ENCODE results near the gene MYRF. TPM values are rescaled to one million over a fixed set of nuclear protein-coding genes. Genes with fewer than 3 reads are reported as not detected.

Gene MYRF
- total and polyA plus RNA-seq, 2 of the 13 experiments (the other 11 are each of a cell fraction or from before 2014, with no cell fraction given): 10.2 to 25.9 TPM

DNA sequence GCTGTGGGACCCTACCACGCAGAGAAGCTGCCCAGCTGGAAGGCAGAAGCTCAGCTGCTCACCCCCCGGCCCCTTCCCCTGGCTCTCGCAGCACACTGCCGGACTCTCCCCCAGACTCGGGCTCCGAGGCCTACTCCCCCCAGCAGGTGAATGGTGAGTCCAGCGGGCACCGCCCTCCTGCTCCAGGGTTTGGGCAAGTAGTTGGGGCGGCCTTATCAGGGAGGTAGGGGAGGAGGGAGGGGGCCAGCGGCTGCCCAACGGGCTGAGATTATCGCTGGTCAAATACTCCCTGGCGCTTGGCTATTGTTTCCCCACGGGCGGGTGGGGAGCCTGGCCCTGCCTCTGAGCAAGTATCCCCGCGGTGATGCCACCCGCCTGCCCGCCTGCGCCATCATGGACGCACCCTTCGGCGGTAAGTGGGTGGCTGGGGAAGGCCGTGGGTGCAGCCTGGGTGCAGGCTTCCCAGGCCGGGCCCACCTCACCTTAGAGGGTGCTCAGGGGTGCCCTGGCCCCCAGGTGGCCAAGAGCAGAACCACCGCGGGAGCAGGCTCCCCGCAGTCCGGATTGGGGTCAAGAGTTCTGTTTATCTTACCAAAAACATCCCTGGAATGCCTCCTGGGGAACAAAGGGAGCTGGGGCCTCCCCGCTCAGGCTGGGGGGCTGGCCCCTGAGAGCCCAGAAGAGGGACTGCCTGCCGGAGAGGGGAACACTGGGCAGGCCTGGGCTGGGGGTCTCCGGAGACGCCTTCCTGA, 16.9 kb downstream of the MYRF start (continued):
- TF ChIP-seq, protein P1, sequence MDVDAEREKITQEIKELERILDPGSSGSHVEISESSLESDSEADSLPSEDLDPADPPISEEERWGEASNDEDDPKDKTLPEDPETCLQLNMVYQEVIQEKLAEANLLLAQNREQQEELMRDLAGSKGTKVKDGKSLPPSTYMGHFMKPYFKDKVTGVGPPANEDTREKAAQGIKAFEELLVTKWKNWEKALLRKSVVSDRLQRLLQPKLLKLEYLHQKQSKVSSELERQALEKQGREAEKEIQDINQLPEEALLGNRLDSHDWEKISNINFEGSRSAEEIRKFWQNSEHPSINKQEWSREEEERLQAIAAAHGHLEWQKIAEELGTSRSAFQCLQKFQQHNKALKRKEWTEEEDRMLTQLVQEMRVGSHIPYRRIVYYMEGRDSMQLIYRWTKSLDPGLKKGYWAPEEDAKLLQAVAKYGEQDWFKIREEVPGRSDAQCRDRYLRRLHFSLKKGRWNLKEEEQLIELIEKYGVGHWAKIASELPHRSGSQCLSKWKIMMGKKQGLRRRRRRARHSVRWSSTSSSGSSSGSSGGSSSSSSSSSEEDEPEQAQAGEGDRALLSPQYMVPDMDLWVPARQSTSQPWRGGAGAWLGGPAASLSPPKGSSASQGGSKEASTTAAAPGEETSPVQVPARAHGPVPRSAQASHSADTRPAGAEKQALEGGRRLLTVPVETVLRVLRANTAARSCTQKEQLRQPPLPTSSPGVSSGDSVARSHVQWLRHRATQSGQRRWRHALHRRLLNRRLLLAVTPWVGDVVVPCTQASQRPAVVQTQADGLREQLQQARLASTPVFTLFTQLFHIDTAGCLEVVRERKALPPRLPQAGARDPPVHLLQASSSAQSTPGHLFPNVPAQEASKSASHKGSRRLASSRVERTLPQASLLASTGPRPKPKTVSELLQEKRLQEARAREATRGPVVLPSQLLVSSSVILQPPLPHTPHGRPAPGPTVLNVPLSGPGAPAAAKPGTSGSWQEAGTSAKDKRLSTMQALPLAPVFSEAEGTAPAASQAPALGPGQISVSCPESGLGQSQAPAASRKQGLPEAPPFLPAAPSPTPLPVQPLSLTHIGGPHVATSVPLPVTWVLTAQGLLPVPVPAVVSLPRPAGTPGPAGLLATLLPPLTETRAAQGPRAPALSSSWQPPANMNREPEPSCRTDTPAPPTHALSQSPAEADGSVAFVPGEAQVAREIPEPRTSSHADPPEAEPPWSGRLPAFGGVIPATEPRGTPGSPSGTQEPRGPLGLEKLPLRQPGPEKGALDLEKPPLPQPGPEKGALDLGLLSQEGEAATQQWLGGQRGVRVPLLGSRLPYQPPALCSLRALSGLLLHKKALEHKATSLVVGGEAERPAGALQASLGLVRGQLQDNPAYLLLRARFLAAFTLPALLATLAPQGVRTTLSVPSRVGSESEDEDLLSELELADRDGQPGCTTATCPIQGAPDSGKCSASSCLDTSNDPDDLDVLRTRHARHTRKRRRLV (CRISPR knock-in tag; IDR thresholded peaks at IDR 0.05): no peak; the same call in 1 of the 2 replicates
- TF ChIP-seq ADNP (CRISPR knock-in tag; IDR thresholded peaks at IDR 0.05) (no peak), ARNT (IDR thresholded peaks at IDR 0.05) (no peak), NR2F2 (IDR thresholded peaks at IDR 0.05; ENCODE audit: borderline replicate concordance, low read depth) (peak; percentile 80; the same call in 1 of the 2 replicates), ZNF251 (CRISPR knock-in tag; IDR thresholded peaks at IDR 0.05) (no peak), ZNF282 (IDR thresholded peaks at IDR 0.05; ENCODE audit: partially characterized antibody) (no peak), PHF21A (CRISPR knock-in tag; IDR thresholded peaks at IDR 0.05) (peak; percentile 93), CEBPG (CRISPR knock-in tag; IDR thresholded peaks at IDR 0.05) (no peak), ZFP36L2 (CRISPR knock-in tag; IDR thresholded peaks at IDR 0.05) (no peak)
- TF ChIP-seq, protein P2, sequence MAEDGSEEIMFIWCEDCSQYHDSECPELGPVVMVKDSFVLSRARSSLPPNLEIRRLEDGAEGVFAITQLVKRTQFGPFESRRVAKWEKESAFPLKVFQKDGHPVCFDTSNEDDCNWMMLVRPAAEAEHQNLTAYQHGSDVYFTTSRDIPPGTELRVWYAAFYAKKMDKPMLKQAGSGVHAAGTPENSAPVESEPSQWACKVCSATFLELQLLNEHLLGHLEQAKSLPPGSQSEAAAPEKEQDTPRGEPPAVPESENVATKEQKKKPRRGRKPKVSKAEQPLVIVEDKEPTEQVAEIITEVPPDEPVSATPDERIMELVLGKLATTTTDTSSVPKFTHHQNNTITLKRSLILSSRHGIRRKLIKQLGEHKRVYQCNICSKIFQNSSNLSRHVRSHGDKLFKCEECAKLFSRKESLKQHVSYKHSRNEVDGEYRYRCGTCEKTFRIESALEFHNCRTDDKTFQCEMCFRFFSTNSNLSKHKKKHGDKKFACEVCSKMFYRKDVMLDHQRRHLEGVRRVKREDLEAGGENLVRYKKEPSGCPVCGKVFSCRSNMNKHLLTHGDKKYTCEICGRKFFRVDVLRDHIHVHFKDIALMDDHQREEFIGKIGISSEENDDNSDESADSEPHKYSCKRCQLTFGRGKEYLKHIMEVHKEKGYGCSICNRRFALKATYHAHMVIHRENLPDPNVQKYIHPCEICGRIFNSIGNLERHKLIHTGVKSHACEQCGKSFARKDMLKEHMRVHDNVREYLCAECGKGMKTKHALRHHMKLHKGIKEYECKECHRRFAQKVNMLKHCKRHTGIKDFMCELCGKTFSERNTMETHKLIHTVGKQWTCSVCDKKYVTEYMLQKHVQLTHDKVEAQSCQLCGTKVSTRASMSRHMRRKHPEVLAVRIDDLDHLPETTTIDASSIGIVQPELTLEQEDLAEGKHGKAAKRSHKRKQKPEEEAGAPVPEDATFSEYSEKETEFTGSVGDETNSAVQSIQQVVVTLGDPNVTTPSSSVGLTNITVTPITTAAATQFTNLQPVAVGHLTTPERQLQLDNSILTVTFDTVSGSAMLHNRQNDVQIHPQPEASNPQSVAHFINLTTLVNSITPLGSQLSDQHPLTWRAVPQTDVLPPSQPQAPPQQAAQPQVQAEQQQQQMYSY (CRISPR knock-in tag; IDR thresholded peaks at IDR 0.05): no peak; the same call in 1 of the 2 replicates
- TF ChIP-seq, protein P3, sequence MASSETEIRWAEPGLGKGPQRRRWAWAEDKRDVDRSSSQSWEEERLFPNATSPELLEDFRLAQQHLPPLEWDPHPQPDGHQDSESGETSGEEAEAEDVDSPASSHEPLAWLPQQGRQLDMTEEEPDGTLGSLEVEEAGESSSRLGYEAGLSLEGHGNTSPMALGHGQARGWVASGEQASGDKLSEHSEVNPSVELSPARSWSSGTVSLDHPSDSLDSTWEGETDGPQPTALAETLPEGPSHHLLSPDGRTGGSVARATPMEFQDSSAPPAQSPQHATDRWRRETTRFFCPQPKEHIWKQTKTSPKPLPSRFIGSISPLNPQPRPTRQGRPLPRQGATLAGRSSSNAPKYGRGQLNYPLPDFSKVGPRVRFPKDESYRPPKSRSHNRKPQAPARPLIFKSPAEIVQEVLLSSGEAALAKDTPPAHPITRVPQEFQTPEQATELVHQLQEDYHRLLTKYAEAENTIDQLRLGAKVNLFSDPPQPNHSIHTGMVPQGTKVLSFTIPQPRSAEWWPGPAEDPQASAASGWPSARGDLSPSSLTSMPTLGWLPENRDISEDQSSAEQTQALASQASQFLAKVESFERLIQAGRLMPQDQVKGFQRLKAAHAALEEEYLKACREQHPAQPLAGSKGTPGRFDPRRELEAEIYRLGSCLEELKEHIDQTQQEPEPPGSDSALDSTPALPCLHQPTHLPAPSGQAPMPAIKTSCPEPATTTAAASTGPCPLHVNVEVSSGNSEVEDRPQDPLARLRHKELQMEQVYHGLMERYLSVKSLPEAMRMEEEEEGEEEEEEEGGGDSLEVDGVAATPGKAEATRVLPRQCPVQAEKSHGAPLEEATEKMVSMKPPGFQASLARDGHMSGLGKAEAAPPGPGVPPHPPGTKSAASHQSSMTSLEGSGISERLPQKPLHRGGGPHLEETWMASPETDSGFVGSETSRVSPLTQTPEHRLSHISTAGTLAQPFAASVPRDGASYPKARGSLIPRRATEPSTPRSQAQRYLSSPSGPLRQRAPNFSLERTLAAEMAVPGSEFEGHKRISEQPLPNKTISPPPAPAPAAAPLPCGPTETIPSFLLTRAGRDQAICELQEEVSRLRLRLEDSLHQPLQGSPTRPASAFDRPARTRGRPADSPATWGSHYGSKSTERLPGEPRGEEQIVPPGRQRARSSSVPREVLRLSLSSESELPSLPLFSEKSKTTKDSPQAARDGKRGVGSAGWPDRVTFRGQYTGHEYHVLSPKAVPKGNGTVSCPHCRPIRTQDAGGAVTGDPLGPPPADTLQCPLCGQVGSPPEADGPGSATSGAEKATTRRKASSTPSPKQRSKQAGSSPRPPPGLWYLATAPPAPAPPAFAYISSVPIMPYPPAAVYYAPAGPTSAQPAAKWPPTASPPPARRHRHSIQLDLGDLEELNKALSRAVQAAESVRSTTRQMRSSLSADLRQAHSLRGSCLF (CRISPR knock-in tag; IDR thresholded peaks at IDR 0.05; ENCODE audit: borderline replicate concordance): no peak
- TF ChIP-seq, protein P4, sequence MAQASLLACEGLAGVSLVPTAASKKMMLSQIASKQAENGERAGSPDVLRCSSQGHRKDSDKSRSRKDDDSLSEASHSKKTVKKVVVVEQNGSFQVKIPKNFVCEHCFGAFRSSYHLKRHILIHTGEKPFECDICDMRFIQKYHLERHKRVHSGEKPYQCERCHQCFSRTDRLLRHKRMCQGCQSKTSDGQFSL (CRISPR knock-in tag; IDR thresholded peaks at IDR 0.05): no peak
- TF ChIP-seq, protein P5, sequence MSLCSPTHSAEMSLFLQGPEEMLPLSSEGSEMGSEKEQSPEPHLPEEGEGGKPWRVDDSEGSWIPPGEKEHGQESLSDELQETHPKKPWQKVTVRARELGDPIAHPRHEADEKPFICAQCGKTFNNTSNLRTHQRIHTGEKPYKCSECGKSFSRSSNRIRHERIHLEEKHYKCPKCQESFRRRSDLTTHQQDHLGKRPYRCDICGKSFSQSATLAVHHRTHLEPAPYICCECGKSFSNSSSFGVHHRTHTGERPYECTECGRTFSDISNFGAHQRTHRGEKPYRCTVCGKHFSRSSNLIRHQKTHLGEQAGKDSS (CRISPR knock-in tag; IDR thresholded peaks at IDR 0.05; ENCODE audit: borderline replicate concordance, low read depth): peak; percentile 29; the same call in 1 of the 2 replicates

Measured in HepG2 (cell line).